ENCODE measurements around the gene SOCS3. TPM values are rescaled to one million over a fixed set of nuclear protein-coding genes. Genes with fewer than 3 reads are reported as not detected.
"Not testable (repeated sequence)": the region's sequence is repeated elsewhere in the genome, so short reads cannot be mapped to it uniquely, and the experiment has no call there.

Gene SOCS3
- total and polyA plus RNA-seq, 4 donors, result 65.8 to 545 (median 113) TPM

GRCh38 chr17:78332991-78333390, 26.9 kb downstream of the SOCS3 start:
- H3K9me3 ChIP-seq (ENCODE audit: control insufficient read depth in 4 of 4, insufficient read depth in 3 of 4, low read length in 3 of 4), result no peaks in the 10 kb centered on the region
- 51 to 61% methylated on average over 4 of the region's 4 CpGs for WGBS, 2 donors
- ATAC-seq (ENCODE audit: insufficient read depth, low FRiP score) (no peak), DNase-seq (no peak)
- H3K9ac ChIP-seq (ENCODE audit: insufficient read depth in 1 of 2, low read length in 2 of 2), result no peak overlapping the region
- TF ChIP-seq CTCF (IDR thresholded peaks at IDR 0.05; ENCODE audit: control extremely low read depth, extremely low read depth), result no peak
- H3K36me3 ChIP-seq (ENCODE audit: control insufficient read depth in 4 of 4, insufficient read depth in 4 of 4, low read length in 4 of 4), result no peaks in the 10 kb centered on the region
- no peak overlapping the region for H3K4me3 ChIP-seq
- H3K27ac ChIP-seq (ENCODE audit: low read depth in 1 of 2, low read length in 1 of 2), result no peak overlapping the region
- no peaks in the 10 kb centered on the region for H3K27me3 ChIP-seq (ENCODE audit: control insufficient read depth in 3 of 3, insufficient read depth in 3 of 3, low read length in 2 of 3)
- H3K4me1 ChIP-seq (ENCODE audit: control insufficient read depth in 5 of 5, insufficient read depth in 5 of 5, low read length in 5 of 5), result peaks cover 0 to 4% (median 0%) of the 10 kb centered on the region in 5 donors

- H3K36me3 ChIP-seq (ENCODE audit: control insufficient read depth in 4 of 4, insufficient read depth in 4 of 4, low read length in 4 of 4); H3K4me3 ChIP-seq; H3K4me1 ChIP-seq (ENCODE audit: control insufficient read depth in 5 of 5, insufficient read depth in 5 of 5, low read length in 5 of 5); H3K9ac ChIP-seq (ENCODE audit: insufficient read depth in 1 of 2, low read length in 2 of 2); ATAC-seq (ENCODE audit: insufficient read depth, low FRiP score); H3K9me3 ChIP-seq (ENCODE audit: control insufficient read depth in 4 of 4, insufficient read depth in 3 of 4, low read length in 3 of 4); H3K27me3 ChIP-seq (ENCODE audit: control insufficient read depth in 3 of 3, insufficient read depth in 3 of 3, low read length in 2 of 3); DNase-seq; H3K27ac ChIP-seq (ENCODE audit: low read depth in 1 of 2, low read length in 1 of 2): not testable (repeated sequence)
- 88 to 90% methylated on average over 12 of the region's 12 CpGs for WGBS, 2 donors
Observed at GRCh38 chr17:78331355-78331754, 28.5 kb downstream of the SOCS3 start.

- no peaks in the 10 kb centered on the region for H3K27me3 ChIP-seq (ENCODE audit: control insufficient read depth in 3 of 3, insufficient read depth in 3 of 3, low read length in 2 of 3)
- no peaks in the 10 kb centered on the region for H3K36me3 ChIP-seq (ENCODE audit: control insufficient read depth in 4 of 4, insufficient read depth in 4 of 4, low read length in 4 of 4)
- peaks cover 0 to 9% (median 0%) of the 10 kb centered on the region in 5 donors for H3K4me1 ChIP-seq (ENCODE audit: control insufficient read depth in 5 of 5, insufficient read depth in 5 of 5, low read length in 5 of 5)
- no peak for DNase-seq
- no peak overlapping the region for H3K9ac ChIP-seq (ENCODE audit: insufficient read depth in 1 of 2, low read length in 2 of 2)
- peak; percentile 23 for ATAC-seq (ENCODE audit: insufficient read depth, low FRiP score)
- H3K4me3 ChIP-seq, result no peak overlapping the region
- H3K9me3 ChIP-seq (ENCODE audit: control insufficient read depth in 4 of 4, insufficient read depth in 3 of 4, low read length in 3 of 4), result no peaks in the 10 kb centered on the region
- TF ChIP-seq CTCF (IDR thresholded peaks at IDR 0.05; ENCODE audit: control extremely low read depth, extremely low read depth), result no peak
- H3K27ac ChIP-seq (ENCODE audit: low read depth in 1 of 2, low read length in 1 of 2), result peak overlapping the region in 1 of 2 donors; percentile 49
- WGBS, 2 donors, result 63 to 82% methylated on average over 13 of the region's 13 CpGs
Observed at GRCh38 chr17:78330570-78331224, 29.2 kb downstream of the SOCS3 start.

- H3K9me3 ChIP-seq (ENCODE audit: control insufficient read depth in 4 of 4, insufficient read depth in 3 of 4, low read length in 3 of 4), result no peaks in the 10 kb centered on the region
- TF ChIP-seq CTCF (IDR thresholded peaks at IDR 0.05; ENCODE audit: control extremely low read depth, extremely low read depth), result no peak
- H3K9ac ChIP-seq (ENCODE audit: insufficient read depth in 1 of 2, low read length in 2 of 2), result no peak overlapping the region
- WGBS, 2 donors, result 31 to 64% methylated on average over 16 of the region's 16 CpGs
- no peak for ATAC-seq (ENCODE audit: insufficient read depth, low FRiP score)
- H3K27me3 ChIP-seq (ENCODE audit: control insufficient read depth in 3 of 3, insufficient read depth in 3 of 3, low read length in 2 of 3), result no peaks in the 10 kb centered on the region
- no peaks in the 10 kb centered on the region for H3K36me3 ChIP-seq (ENCODE audit: control insufficient read depth in 4 of 4, insufficient read depth in 4 of 4, low read length in 4 of 4)
- H3K4me3 ChIP-seq, result no peak overlapping the region
- no peak for DNase-seq
- H3K4me1 ChIP-seq (ENCODE audit: control insufficient read depth in 5 of 5, insufficient read depth in 5 of 5, low read length in 5 of 5), result peaks cover 0 to 13% (median 8%) of the 10 kb centered on the region in 5 donors
- H3K27ac ChIP-seq (ENCODE audit: low read depth in 1 of 2, low read length in 1 of 2), result peak overlapping the region in 1 of 2 donors; percentile 54
Observed at GRCh38 chr17:78329263-78330059, 30.4 kb downstream of the SOCS3 start.

Measured in lung (tissue), 12 donors.